Mesendoderm (in vitro differentiated cells): ENCODE results near the gene SUSD4.

ENCODE experiments used
- DNase-seq: peaks from one replicate; pipeline ENCODE4 v3.0.0; 2013
- H2AK5ac ChIP-seq: 2 replicates; pipeline ENCODE4 v1.6.1; 2013; ENCODE audit warnings: low read length, inconsistent platforms
- H2BK120ac ChIP-seq: 2 replicates; pipeline ENCODE4 v1.6.1; 2013; ENCODE audit warnings: low read depth, mild to moderate bottlenecking, low read length, moderate library complexity, mixed read lengths
- H2BK15ac ChIP-seq: replicated peaks from 2 replicates; pipeline ENCODE4 v1.6.1; 2013; ENCODE audit warnings: low read depth, mild to moderate bottlenecking, moderate library complexity
- H2BK5ac ChIP-seq: 2 replicates; pipeline ENCODE4 v1.6.1; 2013; ENCODE audit warnings: low read length, inconsistent platforms
- H3K18ac ChIP-seq: 2 replicates; pipeline ENCODE4 v1.6.1; 2013; ENCODE audit warnings: mild to moderate bottlenecking, low read length, mixed read lengths
- H3K23ac ChIP-seq: one replicate; pipeline ENCODE4 v1.6.1; 2013; ENCODE audit warnings: low read length
- H3K27ac ChIP-seq: 2 replicates; pipeline ENCODE4 v1.5.1; 2013; ENCODE audit warnings: low read depth, mild to moderate bottlenecking, inconsistent platforms, low read length, moderate library complexity
- H3K27me3 ChIP-seq: 2 replicates; pipeline ENCODE4 v1.6.1; 2013; ENCODE audit warnings: low read length, control low read depth, mild to moderate bottlenecking, inconsistent platforms; ENCODE audit not compliant: insufficient read depth, poor library complexity
- H3K36me3 ChIP-seq: 2 replicates; pipeline ENCODE4 v1.6.1; 2013; ENCODE audit warnings: low read length, inconsistent platforms; ENCODE audit not compliant: control insufficient read depth, insufficient read depth
- H3K4ac ChIP-seq: one replicate; pipeline ENCODE4 v1.6.1; 2013; ENCODE audit warnings: low read depth, mild to moderate bottlenecking, low read length, moderate library complexity
- H3K4me1 ChIP-seq: 2 replicates; pipeline ENCODE4 v1.6.1; 2013; ENCODE audit warnings: low read depth, low read length, inconsistent platforms; ENCODE audit not compliant: control insufficient read depth
- H3K4me2 ChIP-seq: 2 replicates; pipeline ENCODE4 v1.6.1; 2013; ENCODE audit warnings: low read length
- H3K4me3 ChIP-seq: 2 replicates; pipeline ENCODE4 v1.5.1; 2013; ENCODE audit warnings: mild to moderate bottlenecking, low read length
- H3K56ac ChIP-seq: one replicate; pipeline ENCODE4 v1.6.1; 2013; ENCODE audit warnings: low read length
- H3K79me1 ChIP-seq: 2 replicates; pipeline ENCODE4 v1.6.1; 2013; ENCODE audit warnings: low read length, inconsistent platforms
- H3K79me2 ChIP-seq: 2 replicates; pipeline ENCODE4 v1.6.1; 2013; ENCODE audit warnings: mild to moderate bottlenecking, low read length; ENCODE audit not compliant: control insufficient read depth, insufficient read depth
- H3K9ac ChIP-seq: 2 replicates; pipeline ENCODE4 v1.6.1; 2013; ENCODE audit warnings: low read length, inconsistent platforms
- H4K5ac ChIP-seq: one replicate; pipeline ENCODE4 v1.6.1; 2013; ENCODE audit warnings: low read length
- H4K8ac ChIP-seq: one replicate; pipeline ENCODE4 v1.6.1; 2013; ENCODE audit warnings: low read depth, mild to moderate bottlenecking, control low read depth, low read length, moderate library complexity
- WGBS: extraction: QIAGEN DNeasy Blood & Tissue Kit; methylation state at CpG from one replicate; pipeline ENCODE4 v1.1.7; 2013; ENCODE audit warnings: low lambda C conversion rate, missing lambda C conversion rate; ENCODE audit not compliant: insufficient coverage; ENCODE audit errors: extremely low coverage; 5-methylcytosine and 5-hydroxymethylcytosine counted together

SUSD4 gene

DNA sequence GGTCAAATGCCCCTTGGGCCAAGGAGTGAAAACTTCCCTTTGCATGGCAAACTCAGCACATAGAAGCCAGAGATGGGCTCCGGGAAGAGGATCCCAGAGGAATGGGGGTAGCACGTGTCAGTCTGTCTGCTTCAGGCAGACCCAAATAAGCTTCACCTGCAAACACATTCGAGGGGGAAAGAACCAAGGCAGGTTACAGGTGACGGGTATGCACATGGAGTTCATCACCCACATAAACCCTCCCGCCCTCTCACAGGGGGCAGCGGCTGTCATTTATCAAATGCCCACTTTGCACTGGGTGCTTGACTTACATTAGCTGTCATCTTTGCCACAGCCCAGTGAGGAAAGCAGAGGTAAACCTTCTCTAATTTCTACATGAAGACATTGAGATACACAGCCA lies 147.9 kb downstream of the SUSD4 start:
- Histone ChIP-seq H4K8ac (no peak overlapping the region), H2BK15ac (no peak overlapping the region), H3K56ac (no peak overlapping the region), H4K5ac (no peak overlapping the region), H3K18ac (no peak overlapping the region), H2BK5ac (no peak overlapping the region), H3K27ac (no peak overlapping the region), H3K4me2 (no peak overlapping the region), H3K79me1 (no peaks in the 10 kb centered on the region), H3K27me3 (no peaks in the 10 kb centered on the region), H2BK120ac (no peak overlapping the region), H3K36me3 (no peaks in the 10 kb centered on the region), H3K9ac (no peak overlapping the region), H3K4ac (no peak overlapping the region), H3K4me3 (no peak overlapping the region), H2AK5ac (no peak overlapping the region), H3K4me1 (no peaks in the 10 kb centered on the region), H3K79me2 (no peaks in the 10 kb centered on the region), H3K23ac (no peak overlapping the region)
- no CpG with 5 or more reads among the region's 6 CpGs for WGBS
- no peak for DNase-seq

- H3K56ac ChIP-seq: no peak overlapping the region
- H3K79me2 ChIP-seq: no peaks in the 10 kb centered on the region
- no peak overlapping the region for H3K9ac ChIP-seq
- no peaks in the 10 kb centered on the region for H3K27me3 ChIP-seq
- H3K36me3 ChIP-seq: no peaks in the 10 kb centered on the region
- H2BK15ac ChIP-seq: no peak overlapping the region
- H3K23ac ChIP-seq: no peak overlapping the region
- H4K5ac ChIP-seq: no peak overlapping the region
- no peak overlapping the region for H3K18ac ChIP-seq
- H3K4me3 ChIP-seq: no peak overlapping the region
- DNase-seq: no peak
- H3K79me1 ChIP-seq: no peaks in the 10 kb centered on the region
- no peak overlapping the region for H2AK5ac ChIP-seq
- no peak overlapping the region for H2BK120ac ChIP-seq
- no peak overlapping the region for H4K8ac ChIP-seq
- WGBS: no CpG with 5 or more reads among the region's 6 CpGs
- H3K4ac ChIP-seq: no peak overlapping the region
- no peak overlapping the region for H3K27ac ChIP-seq
- H3K4me1 ChIP-seq: no peaks in the 10 kb centered on the region
- no peak overlapping the region for H3K4me2 ChIP-seq
- H2BK5ac ChIP-seq: no peak overlapping the region
Measured at GRCh38 chr1:223215026-223215425, 148.9 kb downstream of the SUSD4 start.

- no peak for DNase-seq
- no peak overlapping the region for H3K23ac ChIP-seq
- H2BK5ac ChIP-seq: no peak overlapping the region
- no peaks in the 10 kb centered on the region for H3K4me1 ChIP-seq
- H3K4me3 ChIP-seq: no peak overlapping the region
- no peak overlapping the region for H3K9ac ChIP-seq
- H3K18ac ChIP-seq: no peak overlapping the region
- no peak overlapping the region for H3K56ac ChIP-seq
- H3K36me3 ChIP-seq: no peaks in the 10 kb centered on the region
- H3K4me2 ChIP-seq: no peak overlapping the region
- no peaks in the 10 kb centered on the region for H3K79me2 ChIP-seq
- no peak overlapping the region for H3K27ac ChIP-seq
- no peak overlapping the region for H4K5ac ChIP-seq
- no peak overlapping the region for H4K8ac ChIP-seq
- H3K27me3 ChIP-seq: no peaks in the 10 kb centered on the region
- no peak overlapping the region for H2BK15ac ChIP-seq
- no peak overlapping the region for H2AK5ac ChIP-seq
- no peak overlapping the region for H3K4ac ChIP-seq
- H3K79me1 ChIP-seq: no peaks in the 10 kb centered on the region
- no peak overlapping the region for H2BK120ac ChIP-seq
- no CpG with 5 or more reads among the region's 5 CpGs for WGBS
Measured at GRCh38 chr1:223214261-223214807, 149.6 kb downstream of the SUSD4 start.

DNA sequence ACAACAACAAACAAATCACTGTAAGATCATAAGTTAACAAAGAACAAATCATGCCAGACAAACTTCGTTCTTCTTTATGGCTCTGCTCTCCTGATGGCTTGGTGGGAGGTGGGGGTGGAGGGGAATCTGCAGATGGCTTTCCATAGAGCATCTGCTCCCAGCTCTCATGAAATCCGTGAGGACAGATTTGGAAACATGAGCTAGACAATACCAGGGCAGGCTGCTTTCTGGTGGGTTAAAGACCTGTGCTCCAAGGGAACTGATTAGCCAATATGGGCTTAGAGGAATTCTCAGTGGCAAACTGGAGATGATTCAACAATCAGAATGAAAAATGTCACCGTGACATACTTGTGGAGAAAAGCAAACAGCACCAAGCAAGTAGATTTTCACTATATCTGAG lies 151.5 kb downstream of the SUSD4 start:
- H3K79me2 ChIP-seq: no peaks in the 10 kb centered on the region
- H3K27me3 ChIP-seq: no peaks in the 10 kb centered on the region
- H4K5ac ChIP-seq: no peak overlapping the region
- H2BK15ac ChIP-seq: no peak overlapping the region
- no peaks in the 10 kb centered on the region for H3K4me1 ChIP-seq
- H2BK120ac ChIP-seq: no peak overlapping the region
- no peak overlapping the region for H3K4ac ChIP-seq
- no peaks in the 10 kb centered on the region for H3K36me3 ChIP-seq
- H2BK5ac ChIP-seq: no peak overlapping the region
- no peak overlapping the region for H4K8ac ChIP-seq
- H3K23ac ChIP-seq: no peak overlapping the region
- no peak overlapping the region for H3K56ac ChIP-seq
- no peak overlapping the region for H3K4me2 ChIP-seq
- no CpG with 5 or more reads among the region's 3 CpGs for WGBS
- no peak overlapping the region for H3K4me3 ChIP-seq
- H3K18ac ChIP-seq: no peak overlapping the region
- DNase-seq: no peak
- no peaks in the 10 kb centered on the region for H3K79me1 ChIP-seq
- H2AK5ac ChIP-seq: no peak overlapping the region
- no peak overlapping the region for H3K9ac ChIP-seq
- no peak overlapping the region for H3K27ac ChIP-seq

GRCh38 chr1:223211323-223211985 lies 152.5 kb downstream of the SUSD4 start:
- no peak overlapping the region for H3K27ac ChIP-seq
- no peaks in the 10 kb centered on the region for H3K79me1 ChIP-seq
- no peak for DNase-seq
- no peak overlapping the region for H3K4me2 ChIP-seq
- H4K8ac ChIP-seq: no peak overlapping the region
- no peak overlapping the region for H3K9ac ChIP-seq
- no CpG with 5 or more reads among the region's 5 CpGs for WGBS
- no peak overlapping the region for H4K5ac ChIP-seq
- no peak overlapping the region for H3K4ac ChIP-seq
- H2BK120ac ChIP-seq: no peak overlapping the region
- no peak overlapping the region for H3K18ac ChIP-seq
- no peaks in the 10 kb centered on the region for H3K27me3 ChIP-seq
- H3K23ac ChIP-seq: no peak overlapping the region
- H3K36me3 ChIP-seq: no peaks in the 10 kb centered on the region
- H2AK5ac ChIP-seq: no peak overlapping the region
- H3K4me3 ChIP-seq: no peak overlapping the region
- no peak overlapping the region for H2BK15ac ChIP-seq
- H3K56ac ChIP-seq: no peak overlapping the region
- no peaks in the 10 kb centered on the region for H3K4me1 ChIP-seq
- H2BK5ac ChIP-seq: no peak overlapping the region
- no peaks in the 10 kb centered on the region for H3K79me2 ChIP-seq

GRCh38 chr1:223210788-223211120 lies 153.2 kb downstream of the SUSD4 start:
- H3K79me1 ChIP-seq: no peaks in the 10 kb centered on the region
- no peak overlapping the region for H3K4me2 ChIP-seq
- no peak overlapping the region for H3K9ac ChIP-seq
- H3K56ac ChIP-seq: no peak overlapping the region
- H4K5ac ChIP-seq: no peak overlapping the region
- no peak for DNase-seq
- H3K27ac ChIP-seq: no peak overlapping the region
- no peak overlapping the region for H3K4me3 ChIP-seq
- H3K27me3 ChIP-seq: no peaks in the 10 kb centered on the region
- no peaks in the 10 kb centered on the region for H3K36me3 ChIP-seq
- no peak overlapping the region for H2BK5ac ChIP-seq
- no peak overlapping the region for H3K23ac ChIP-seq
- WGBS: no CpG with 5 or more reads among the region's 3 CpGs
- H4K8ac ChIP-seq: no peak overlapping the region
- no peaks in the 10 kb centered on the region for H3K4me1 ChIP-seq
- H3K4ac ChIP-seq: no peak overlapping the region
- no peak overlapping the region for H2BK15ac ChIP-seq
- no peaks in the 10 kb centered on the region for H3K79me2 ChIP-seq
- no peak overlapping the region for H2AK5ac ChIP-seq
- no peak overlapping the region for H3K18ac ChIP-seq
- no peak overlapping the region for H2BK120ac ChIP-seq
